Breast epithelium (tissue), 3 donors: ENCODE measurements around the gene CASQ1.

Experiments
- POLR2A ChIP-seq: fragments of 450-650 bp; IDR thresholded peaks from one replicate; pipeline ENCODE4 v1.6.1; 2016; ENCODE audit warnings: antibody characterized with exemption, mild to moderate bottlenecking, moderate library complexity
- POLR2AphosphoS5 ChIP-seq, 3 donors: sonication (generic); formaldehyde crosslinking; IDR thresholded peaks; one replicate each; pipeline ENCODE4 v1.6.1; 2017; ENCODE audit warnings: antibody characterized with exemption in 3 of 3
- TF ChIP-seq, protein P1 (sequence below), 3 donors: fragments of 450-650 bp; IDR thresholded peaks; one replicate each; pipeline ENCODE4 v1.5.1; 2016 to 2017; ENCODE audit warnings: antibody characterized with exemption in 3 of 3, mild to moderate bottlenecking in 3 of 3, moderate library complexity in 3 of 3

DNA sequence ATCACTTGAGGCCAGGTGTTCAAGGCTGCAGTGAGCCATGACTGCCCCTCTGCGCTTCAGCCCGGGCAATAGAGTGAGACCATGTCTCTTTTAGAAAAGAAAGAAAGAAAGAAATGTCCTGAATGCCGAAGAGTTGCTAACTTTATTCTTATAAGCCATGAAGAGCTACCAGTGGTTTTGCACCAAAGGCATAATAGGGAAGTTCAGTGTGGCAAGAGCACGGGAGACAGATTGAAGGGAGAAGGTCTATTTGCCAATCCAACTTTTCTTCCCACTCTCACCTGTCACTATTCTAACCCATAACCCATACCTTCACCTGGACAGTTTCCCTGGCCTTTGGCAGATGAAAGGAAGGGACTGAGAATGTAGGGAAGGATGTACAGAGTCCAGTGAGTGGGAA, 10.4 kb downstream of the CASQ1 start:
- TF ChIP-seq, protein P1, sequence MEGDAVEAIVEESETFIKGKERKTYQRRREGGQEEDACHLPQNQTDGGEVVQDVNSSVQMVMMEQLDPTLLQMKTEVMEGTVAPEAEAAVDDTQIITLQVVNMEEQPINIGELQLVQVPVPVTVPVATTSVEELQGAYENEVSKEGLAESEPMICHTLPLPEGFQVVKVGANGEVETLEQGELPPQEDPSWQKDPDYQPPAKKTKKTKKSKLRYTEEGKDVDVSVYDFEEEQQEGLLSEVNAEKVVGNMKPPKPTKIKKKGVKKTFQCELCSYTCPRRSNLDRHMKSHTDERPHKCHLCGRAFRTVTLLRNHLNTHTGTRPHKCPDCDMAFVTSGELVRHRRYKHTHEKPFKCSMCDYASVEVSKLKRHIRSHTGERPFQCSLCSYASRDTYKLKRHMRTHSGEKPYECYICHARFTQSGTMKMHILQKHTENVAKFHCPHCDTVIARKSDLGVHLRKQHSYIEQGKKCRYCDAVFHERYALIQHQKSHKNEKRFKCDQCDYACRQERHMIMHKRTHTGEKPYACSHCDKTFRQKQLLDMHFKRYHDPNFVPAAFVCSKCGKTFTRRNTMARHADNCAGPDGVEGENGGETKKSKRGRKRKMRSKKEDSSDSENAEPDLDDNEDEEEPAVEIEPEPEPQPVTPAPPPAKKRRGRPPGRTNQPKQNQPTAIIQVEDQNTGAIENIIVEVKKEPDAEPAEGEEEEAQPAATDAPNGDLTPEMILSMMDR (IDR thresholded peaks at IDR 0.05): no peak
- TF ChIP-seq POLR2A (no peak), POLR2AphosphoS5 (IDR thresholded peaks at IDR 0.05) (no peak)
